Gastrocnemius medialis (tissue), 4 donors: ENCODE measurements around the gene MRAP2. TPM values are rescaled to one million over a fixed set of nuclear protein-coding genes. Genes with fewer than 3 reads are reported as not detected.

Source experiments
- ATAC-seq, 2 donors: fragments of 150-250 bp; one replicate each; pipeline ENCODE4 v1.9.1; 2016
- DNase-seq, 2 donors: peaks; one replicate each; pipeline ENCODE4 v3.0.0-alpha.2; 2019
- H3K27ac ChIP-seq, 4 donors: fragments of 200-600 bp; sonication (generic); 1 replicate in 1 of 4; 2 replicates in 3 of 4; pipeline ENCODE4 v1.5.1; 2016 to 2018; ENCODE audit warnings: mild to moderate bottlenecking in 2 of 4, moderate library complexity in 1 of 4
- H3K27me3 ChIP-seq, 3 donors: fragments of 200-600 bp; sonication (generic) in 2 of 3; 1 replicate in 1 of 3; 2 replicates in 2 of 3; pipeline versions ENCODE4 v1.5.1 to v1.6.0; 2016 to 2019; ENCODE audit warnings: mild to moderate bottlenecking in 1 of 3, moderate library complexity in 1 of 3
- H3K36me3 ChIP-seq, 2 donors: fragments of 200-600 bp; sonication (generic) in 1 of 2; one replicate each; pipeline ENCODE4 v1.5.1; 2017 to 2018
- H3K4me1 ChIP-seq, 2 donors: fragments of 200-600 bp; sonication (generic) in 1 of 2; one replicate each; pipeline ENCODE4 v1.5.1; 2016 to 2017; ENCODE audit warnings: mild to moderate bottlenecking in 2 of 2
- H3K4me3 ChIP-seq, 4 donors: fragments of 200-600 bp; sonication (generic) in 3 of 4; 1 replicate in 1 of 4; 2 replicates in 3 of 4; pipeline ENCODE4 v1.5.1; 2016 to 2019; ENCODE audit warnings: mild to moderate bottlenecking in 2 of 4
- H3K9me3 ChIP-seq, 3 donors: fragments of 200-600 bp; sonication (generic) in 2 of 3; 1 replicate in 1 of 3; 2 replicates in 2 of 3; pipeline ENCODE4 v1.5.1; 2016 to 2019
- POLR2A ChIP-seq, 2 donors: fragments of 450-650 bp; IDR thresholded peaks; one replicate each; pipeline ENCODE4 v1.6.1; 2017; ENCODE audit warnings: antibody characterized with exemption in 2 of 2, mild to moderate bottlenecking in 2 of 2, moderate library complexity in 2 of 2
- in situ Hi-C, 4 donors: fragments of 200-750 bp; cut with MboI; loops; one replicate each; pipeline versions ENCODE4 v1.15.0 to v1.8.0; 2017; ENCODE audit warnings: low sequenced_read_pairs in 4 of 4
- intact Hi-C: fragments of 100-400 bp; cut with DNase I; formaldehyde crosslinking; loops from one replicate; pipeline ENCODE4 v1.15.1; 2023; ENCODE audit warnings: low total_unique reads
- total RNA-seq, 4 donors: library from RNA; depleted of rRNA; stranded (reverse); fragments of >200 nt; gene quantifications; one replicate each; pipeline versions ENCODE4 v1.1.0 to v1.2.3, GENCODE V29; 2016
- TF ChIP-seq, protein P1 (sequence below), 5 experiments: fragments of 450-650 bp in 3 of 5; fragments of 200-600 bp in 2 of 5; sonication (generic) in 2 of 5; IDR thresholded peaks in 4 of 5; conservative IDR thresholded peaks in 1 of 5; 1 replicate in 4 of 5; 2 replicates in 1 of 5; pipeline ENCODE4 v1.5.1; 2016 to 2019; ENCODE audit warnings: antibody characterized with exemption in 5 of 5, mild to moderate bottlenecking in 3 of 5, moderate library complexity in 3 of 5

MRAP2 gene, protein sequence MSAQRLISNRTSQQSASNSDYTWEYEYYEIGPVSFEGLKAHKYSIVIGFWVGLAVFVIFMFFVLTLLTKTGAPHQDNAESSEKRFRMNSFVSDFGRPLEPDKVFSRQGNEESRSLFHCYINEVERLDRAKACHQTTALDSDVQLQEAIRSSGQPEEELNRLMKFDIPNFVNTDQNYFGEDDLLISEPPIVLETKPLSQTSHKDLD
- total RNA-seq, result under 1 TPM in 1 of 4 donors, not detected in 3; 0.29 TPM

- Histone ChIP-seq H3K27ac (no peak within 1 kb of the TSS), H3K4me1 (peaks cover 0 to 3% of the 10 kb centered on the region in 2 donors), H3K4me3 (peak within 1 kb of the TSS; percentile 51 to 58 (median 56)), H3K27me3 (peaks cover 0 to 18% (median 3%) of the 10 kb centered on the region in 3 donors), H3K36me3 (no peaks in the 10 kb centered on the region), H3K9me3 (no peaks in the 10 kb centered on the region)
- in situ Hi-C loops, result no loop called here
- no peak for TF ChIP-seq POLR2A (IDR thresholded peaks at IDR 0.05)
- TF ChIP-seq, protein P1, sequence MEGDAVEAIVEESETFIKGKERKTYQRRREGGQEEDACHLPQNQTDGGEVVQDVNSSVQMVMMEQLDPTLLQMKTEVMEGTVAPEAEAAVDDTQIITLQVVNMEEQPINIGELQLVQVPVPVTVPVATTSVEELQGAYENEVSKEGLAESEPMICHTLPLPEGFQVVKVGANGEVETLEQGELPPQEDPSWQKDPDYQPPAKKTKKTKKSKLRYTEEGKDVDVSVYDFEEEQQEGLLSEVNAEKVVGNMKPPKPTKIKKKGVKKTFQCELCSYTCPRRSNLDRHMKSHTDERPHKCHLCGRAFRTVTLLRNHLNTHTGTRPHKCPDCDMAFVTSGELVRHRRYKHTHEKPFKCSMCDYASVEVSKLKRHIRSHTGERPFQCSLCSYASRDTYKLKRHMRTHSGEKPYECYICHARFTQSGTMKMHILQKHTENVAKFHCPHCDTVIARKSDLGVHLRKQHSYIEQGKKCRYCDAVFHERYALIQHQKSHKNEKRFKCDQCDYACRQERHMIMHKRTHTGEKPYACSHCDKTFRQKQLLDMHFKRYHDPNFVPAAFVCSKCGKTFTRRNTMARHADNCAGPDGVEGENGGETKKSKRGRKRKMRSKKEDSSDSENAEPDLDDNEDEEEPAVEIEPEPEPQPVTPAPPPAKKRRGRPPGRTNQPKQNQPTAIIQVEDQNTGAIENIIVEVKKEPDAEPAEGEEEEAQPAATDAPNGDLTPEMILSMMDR (IDR thresholded peaks at IDR 0.05 in 4 of 5, conservative IDR thresholded peaks at IDR 0.05 in 1 of 5), result no peak
- intact Hi-C loops, result no loop called here
- no peak for DNase-seq
- ATAC-seq, result peak in 1 of 2 donors; percentile 16
Measured at GRCh38 chr6:84033523-84034451, at the start of gene MRAP2. Gene MRAP2, plus strand, starts transcription at chr6:84033772. Its CDS starts 21,547 bp downstream, at chr6:84055319.

- no peaks in the 10 kb centered on the region for H3K27me3 ChIP-seq
- ATAC-seq, result no peak
- H3K9me3 ChIP-seq, result no peaks in the 10 kb centered on the region
- TF ChIP-seq POLR2A (IDR thresholded peaks at IDR 0.05), result no peak
- TF ChIP-seq, protein P1 (IDR thresholded peaks at IDR 0.05 in 4 of 5, conservative IDR thresholded peaks at IDR 0.05 in 1 of 5), result no peak
- intact Hi-C loops (no loop called here), in situ Hi-C loops (no loop called here)
- no peaks in the 10 kb centered on the region for H3K4me1 ChIP-seq
- H3K36me3 ChIP-seq, result no peaks in the 10 kb centered on the region
- H3K4me3 ChIP-seq, result no peak overlapping the region
- DNase-seq, result no peak
- H3K27ac ChIP-seq, result no peak overlapping the region
Measured at GRCh38 chr6:83984411-83984810, 49.2 kb upstream of the MRAP2 start.

GRCh38 chr6:83985308-83985713, 48.3 kb upstream of the MRAP2 start:
- DNase-seq (no peak), ATAC-seq (no peak)
- Histone ChIP-seq H3K27ac (no peak overlapping the region), H3K36me3 (no peaks in the 10 kb centered on the region), H3K4me1 (no peaks in the 10 kb centered on the region), H3K4me3 (no peak overlapping the region), H3K27me3 (no peaks in the 10 kb centered on the region), H3K9me3 (no peaks in the 10 kb centered on the region)
- intact Hi-C loops (no loop called here), in situ Hi-C loops (no loop called here)
- TF ChIP-seq, protein P1 (IDR thresholded peaks at IDR 0.05 in 4 of 5, conservative IDR thresholded peaks at IDR 0.05 in 1 of 5), result no peak
- no peak for TF ChIP-seq POLR2A (IDR thresholded peaks at IDR 0.05)

GRCh38 chr6:83985715-83986114, 47.9 kb upstream of the MRAP2 start:
- in situ Hi-C loops, result no loop called here
- Histone ChIP-seq H3K27me3 (no peaks in the 10 kb centered on the region), H3K36me3 (no peaks in the 10 kb centered on the region), H3K4me3 (no peak overlapping the region), H3K27ac (no peak overlapping the region), H3K4me1 (no peaks in the 10 kb centered on the region), H3K9me3 (no peaks in the 10 kb centered on the region)
- ATAC-seq (no peak), DNase-seq (no peak)
- TF ChIP-seq, protein P1 (IDR thresholded peaks at IDR 0.05 in 4 of 5, conservative IDR thresholded peaks at IDR 0.05 in 1 of 5), result no peak
- TF ChIP-seq POLR2A (IDR thresholded peaks at IDR 0.05), result no peak
- intact Hi-C loops, result no loop called here
